CD14-positive monocyte (primary cell): Measurements from ENCODE around the gene VOPP1. TPM values are rescaled to one million over a fixed set of nuclear protein-coding genes. Genes with fewer than 3 reads are reported as not detected.

Source experiments
- DNase-seq, 3 donors: peaks; one replicate each; pipeline ENCODE4 v3.0.0-alpha.2; 2011 to 2022
- H2AFZ ChIP-seq: 2 replicates; pipeline ENCODE4 v1.6.0; 2012; ENCODE audit warnings: mild to moderate bottlenecking, low read depth, low read length, inconsistent platforms; ENCODE audit not compliant: insufficient read depth, poor library complexity, severe bottlenecking
- H3K27ac ChIP-seq, 2 donors: 1 replicate in 1 of 2; 2 replicates in 1 of 2; pipeline ENCODE4 v1.5.1; 2012 to 2013; ENCODE audit warnings: low read length in 2 of 2, control low read depth in 1 of 2, inconsistent platforms in 1 of 2, low read depth in 1 of 2, mild to moderate bottlenecking in 1 of 2
- H3K27me3 ChIP-seq, 2 donors: one replicate each; pipeline versions ENCODE4 v1.6.0 to v1.6.1; 2011 to 2013; ENCODE audit warnings: low read length in 2 of 2; ENCODE audit not compliant: control insufficient read depth in 2 of 2, insufficient read depth in 2 of 2
- H3K36me3 ChIP-seq, 2 donors: replicated peaks in 1 of 2; 1 replicate in 1 of 2; 2 replicates in 1 of 2; pipeline versions ENCODE4 v1.5.1 to v1.6.1; 2012 to 2013; ENCODE audit warnings: low read length in 2 of 2, control low read depth in 1 of 2, inconsistent platforms in 1 of 2, mild to moderate bottlenecking in 1 of 2; ENCODE audit not compliant: insufficient read depth in 2 of 2, control insufficient read depth in 1 of 2
- H3K4me1 ChIP-seq, 2 donors: 1 replicate in 1 of 2; 2 replicates in 1 of 2; pipeline versions ENCODE4 v1.5.1 to v1.6.1; 2012 to 2013; ENCODE audit warnings: low read length in 2 of 2, control low read depth in 1 of 2, inconsistent platforms in 1 of 2, mild to moderate bottlenecking in 1 of 2, moderate library complexity in 1 of 2; ENCODE audit not compliant: insufficient read depth in 2 of 2, control insufficient read depth in 1 of 2
- H3K4me2 ChIP-seq: replicated peaks from 2 replicates; pipeline ENCODE3; 2012; ENCODE audit warnings: low read length, moderate library complexity, mild to moderate bottlenecking; ENCODE audit not compliant: poor library complexity, severe bottlenecking; ENCODE audit errors: extremely low read depth
- H3K4me3 ChIP-seq, 3 experiments: fragments of 200-600 bp in 1 of 3; sonication (generic) in 1 of 3; replicated peaks in 1 of 3; 1 replicate in 2 of 3; 2 replicates in 1 of 3; pipeline ENCODE4 v1.5.1; 2011 to 2013; ENCODE audit warnings: low read length in 3 of 3, mild to moderate bottlenecking in 3 of 3, control low read depth in 2 of 3, low read depth in 2 of 3, inconsistent platforms in 1 of 3, moderate library complexity in 1 of 3
- H3K79me2 ChIP-seq: 2 replicates; pipeline ENCODE4 v1.6.0; 2012; ENCODE audit warnings: mild to moderate bottlenecking, control low read depth, inconsistent platforms, low read length, moderate library complexity; ENCODE audit not compliant: insufficient read depth
- H3K9ac ChIP-seq: 2 replicates; pipeline ENCODE4 v1.6.0; 2017; ENCODE audit warnings: low read length, mild to moderate bottlenecking; ENCODE audit not compliant: insufficient read depth, poor library complexity, severe bottlenecking
- H3K9me3 ChIP-seq, 2 donors: replicated peaks in 1 of 2; 1 replicate in 1 of 2; 2 replicates in 1 of 2; pipeline versions ENCODE4 v1.5.1 to v1.6.1; 2012 to 2013; ENCODE audit warnings: low read length in 2 of 2, control low read depth in 1 of 2; ENCODE audit not compliant: control insufficient read depth in 1 of 2, insufficient read depth in 1 of 2
- H4K20me1 ChIP-seq: 2 replicates; pipeline ENCODE4 v1.6.0; 2012; ENCODE audit warnings: mild to moderate bottlenecking, low read length, control low read depth, moderate library complexity; ENCODE audit not compliant: insufficient read depth
- H3K27ac Mint-ChIP-seq, 7 donors: one replicate each; pipeline ENCODE4 v1.8.0; 2020; ENCODE audit warnings: mild to moderate bottlenecking in 7 of 7, mixed read lengths in 7 of 7, moderate library complexity in 6 of 7, inconsistent platforms in 2 of 7
- H3K27me3 Mint-ChIP-seq, 3 donors: one replicate each; pipeline ENCODE4 v1.8.0; 2021 to 2022; ENCODE audit warnings: low read depth in 3 of 3, mild to moderate bottlenecking in 3 of 3, mixed read lengths in 3 of 3, moderate library complexity in 3 of 3, inconsistent platforms in 1 of 3
- H3K36me3 Mint-ChIP-seq, 2 donors: one replicate each; pipeline ENCODE4 v1.8.0; 2020; ENCODE audit warnings: mixed read lengths in 2 of 2, inconsistent platforms in 1 of 2, mild to moderate bottlenecking in 1 of 2
- H3K4me1 Mint-ChIP-seq: one replicate; pipeline ENCODE4 v1.8.0; 2020; ENCODE audit warnings: mild to moderate bottlenecking, mixed read lengths
- H3K4me3 Mint-ChIP-seq, 2 donors: one replicate each; pipeline ENCODE4 v1.8.0; 2020; ENCODE audit warnings: mild to moderate bottlenecking in 2 of 2, mixed read lengths in 2 of 2, moderate library complexity in 1 of 2
- H3K9me3 Mint-ChIP-seq, 7 donors: one replicate each; pipeline ENCODE4 v1.8.0; 2020 to 2022; ENCODE audit warnings: mixed read lengths in 7 of 7, mild to moderate bottlenecking in 6 of 7, moderate library complexity in 6 of 7, inconsistent platforms in 2 of 7
- CTCF ChIP-seq: fragments of 200-600 bp; IDR thresholded peaks from one replicate; pipeline ENCODE4 v1.8.0; 2022; ENCODE audit warnings: antibody characterized with exemption, mild to moderate bottlenecking
- WGBS: methylation state at CpG from one replicate; pipeline ENCODE4 v1.1.5; 2013; ENCODE audit warnings: missing lambda C conversion rate; ENCODE audit not compliant: insufficient coverage; 5-methylcytosine and 5-hydroxymethylcytosine counted together
- intact Hi-C, 2 donors: fragments of 100-400 bp; cut with micrococcal nuclease; formaldehyde crosslinking; loops; one replicate each; pipeline versions ENCODE4 v1.15.0 to v1.15.1; 2023
- polyA plus RNA-seq, 3 donors: library from polyadenylated mRNA; depleted of rRNA in 1 of 3; unstranded in 2 of 3; stranded (reverse) in 1 of 3; fragments of 300-500 nt in 2 of 3; fragments of >200 nt in 1 of 3; fragmentation: Illumina TruSeq in 2 of 3; gene quantifications; 1 replicate in 2 of 3; 2 replicates in 1 of 3; pipeline ENCODE4 v1.2.3, GENCODE V29; 2012 to 2021

VOPP1 gene
- polyA plus RNA-seq, 3 donors = 16.7 to 22.1 (median 18.0) TPM

GRCh38 chr7:55548295-55548731, 24.0 kb downstream of the VOPP1 start:
- peak in 1 of 3 donors; percentile 49 for DNase-seq
- H3K36me3 Mint-ChIP-seq = peaks cover 27 to 38% of the 10 kb centered on the region in 2 donors
- intact Hi-C loops = no loop called here
- no peak overlapping the region for H3K4me3 Mint-ChIP-seq
- Histone ChIP-seq H2AFZ (no peak overlapping the region), H3K9me3 (no peaks in the 10 kb centered on the region), H3K4me3 (no peak overlapping the region), H3K4me1 (peaks cover 19 to 21% of the 10 kb centered on the region in 2 donors), H3K9ac (no peak overlapping the region), H3K4me2 (no peak overlapping the region), H3K79me2 (peaks cover 66% of the 10 kb centered on the region), H3K36me3 (peaks cover 2 to 6% of the 10 kb centered on the region in 2 donors), H3K27me3 (no peaks in the 10 kb centered on the region), H4K20me1 (peaks cover 79% of the 10 kb centered on the region), H3K27ac (no peak overlapping the region)
- H3K9me3 Mint-ChIP-seq = no peaks in the 10 kb centered on the region
- no peak for TF ChIP-seq CTCF
- H3K4me1 Mint-ChIP-seq = peaks cover 50% of the 10 kb centered on the region
- H3K27ac Mint-ChIP-seq = peak overlapping the region in 1 of 7 donors; percentile 6
- H3K27me3 Mint-ChIP-seq = peaks cover 0 to 2% (median 0%) of the 10 kb centered on the region in 3 donors
- WGBS = 97% methylated on average over 6 of the region's 7 CpGs

GRCh38 chr7:55546814-55547213, 25.5 kb downstream of the VOPP1 start:
- H3K36me3 Mint-ChIP-seq = peaks cover 26 to 42% of the 10 kb centered on the region in 2 donors
- no peak overlapping the region for H3K4me3 Mint-ChIP-seq
- Histone ChIP-seq H3K36me3 (peaks cover 2 to 6% of the 10 kb centered on the region in 2 donors), H3K27me3 (no peaks in the 10 kb centered on the region), H3K27ac (no peak overlapping the region), H3K79me2 (peaks cover 71% of the 10 kb centered on the region), H2AFZ (no peak overlapping the region), H3K9me3 (no peaks in the 10 kb centered on the region), H3K4me2 (no peak overlapping the region), H3K4me3 (no peak overlapping the region), H3K9ac (no peak overlapping the region), H3K4me1 (peaks cover 7 to 9% of the 10 kb centered on the region in 2 donors), H4K20me1 (peaks cover 65% of the 10 kb centered on the region)
- no peak for TF ChIP-seq CTCF
- H3K27me3 Mint-ChIP-seq = peaks cover 0 to 2% (median 0%) of the 10 kb centered on the region in 3 donors
- intact Hi-C loops = no loop called here
- peak overlapping the region in 4 of 7 donors; percentile 46 to 75 (median 48) for H3K27ac Mint-ChIP-seq
- WGBS = 40% methylated on average over 2 of the region's 5 CpGs
- H3K4me1 Mint-ChIP-seq = peaks cover 36% of the 10 kb centered on the region
- DNase-seq = peak; percentile 76 to 84 (median 76)
- no peaks in the 10 kb centered on the region for H3K9me3 Mint-ChIP-seq
